DMS79 (cell line): ENCODE measurements around the gene MCF2L.

Experiments used
- DNase-seq: peaks from one replicate; lab custom pipeline; 2025; lab: John Stamatoyannopoulos, UW

The MCF2L gene

GRCh38 chr13:112998521-112999280 is 29.7 kb downstream of the MCF2L start:
- no peak for DNase-seq

- no peak for DNase-seq
Observed at GRCh38 chr13:112999414-113000177, 30.6 kb downstream of the MCF2L start.

- no peak for DNase-seq
Observed at GRCh38 chr13:113000575-113000974, 31.6 kb downstream of the MCF2L start.

GRCh38 chr13:113001241-113002140 is 32.5 kb downstream of the MCF2L start:
- peak; percentile 100 for DNase-seq

- peak; percentile 89 for DNase-seq
Observed at GRCh38 chr13:113002206-113002912, 33.3 kb downstream of the MCF2L start.

GRCh38 chr13:113002913-113003290 is 33.9 kb downstream of the MCF2L start:
- DNase-seq: no peak

GRCh38 chr13:113004126-113004525 is 35.1 kb downstream of the MCF2L start:
- no peak for DNase-seq

- no peak for DNase-seq
Observed at GRCh38 chr13:113005076-113005865, 36.3 kb downstream of the MCF2L start.

- no peak for DNase-seq
Observed at GRCh38 chr13:113005997-113006396, 37.0 kb downstream of the MCF2L start.

GRCh38 chr13:113006660-113007059 is 37.6 kb downstream of the MCF2L start:
- no peak for DNase-seq

- DNase-seq: no peak
Observed at GRCh38 chr13:113008851-113009250, 39.8 kb downstream of the MCF2L start.

- DNase-seq: no peak
Observed at GRCh38 chr13:113009743-113010509, 40.9 kb downstream of the MCF2L start.

- no peak for DNase-seq
Observed at GRCh38 chr13:113010510-113010865, 41.5 kb downstream of the MCF2L start.

- no peak for DNase-seq
Observed at GRCh38 chr13:113013303-113013702, 44.3 kb downstream of the MCF2L start.

- no peak for DNase-seq
Observed at GRCh38 chr13:113013878-113014751, 45.1 kb downstream of the MCF2L start.

GRCh38 chr13:113014752-113015745 is 46.0 kb downstream of the MCF2L start:
- no peak for DNase-seq

GRCh38 chr13:113015826-113016525 is 47.0 kb downstream of the MCF2L start:
- DNase-seq: no peak
